Upper lobe of left lung (tissue), 4 donors: ENCODE measurements around the gene FOLR1.

Experiments
- EP300 ChIP-seq, 4 donors: sonication (generic); formaldehyde crosslinking; IDR thresholded peaks; one replicate each; pipeline ENCODE4 v1.5.1; 2017; ENCODE audit warnings: antibody characterized with exemption in 4 of 4, control low read depth in 2 of 4
- POLR2AphosphoS5 ChIP-seq, 2 donors: sonication (generic); formaldehyde crosslinking; IDR thresholded peaks; one replicate each; pipeline ENCODE4 v1.5.1; 2017; ENCODE audit warnings: antibody characterized with exemption in 2 of 2

DNA sequence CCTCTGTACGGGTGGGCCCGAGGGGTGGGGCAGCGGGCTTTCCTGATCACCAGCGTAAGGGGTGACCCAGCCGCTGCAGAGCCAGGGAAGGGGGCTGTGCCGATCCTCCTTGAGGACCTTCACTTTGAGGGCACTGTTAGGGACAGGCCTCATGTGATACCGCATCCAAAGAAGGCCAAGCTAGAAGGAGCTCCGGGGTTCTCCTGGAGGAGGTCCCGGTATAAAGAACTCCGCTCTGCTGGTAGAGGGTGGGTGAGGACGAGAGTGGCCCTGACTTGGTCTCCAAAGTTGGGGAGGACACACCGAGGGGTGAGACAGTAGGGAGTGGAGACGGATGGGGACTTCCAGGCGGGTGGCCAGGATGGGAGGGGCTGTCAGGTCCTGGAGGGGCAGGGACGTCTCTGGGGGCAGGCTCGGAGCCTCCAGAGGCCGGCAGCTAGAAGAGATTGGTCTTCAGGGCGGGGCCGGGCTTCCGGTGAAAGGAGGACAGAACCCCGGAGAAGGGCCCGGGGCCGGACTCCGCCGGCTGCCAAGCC lies 47.4 kb downstream of the FOLR1 start:
- no peak for TF ChIP-seq POLR2AphosphoS5 (IDR thresholded peaks at IDR 0.05)
- no peak for TF ChIP-seq EP300 (IDR thresholded peaks at IDR 0.05)
